NCI-H2029 (cell line): ENCODE results near the gene FFAR3.

Experiments used
- DNase-seq: peaks from one replicate; lab custom pipeline; 2025; lab: John Stamatoyannopoulos, UW

FFAR3 gene

DNA sequence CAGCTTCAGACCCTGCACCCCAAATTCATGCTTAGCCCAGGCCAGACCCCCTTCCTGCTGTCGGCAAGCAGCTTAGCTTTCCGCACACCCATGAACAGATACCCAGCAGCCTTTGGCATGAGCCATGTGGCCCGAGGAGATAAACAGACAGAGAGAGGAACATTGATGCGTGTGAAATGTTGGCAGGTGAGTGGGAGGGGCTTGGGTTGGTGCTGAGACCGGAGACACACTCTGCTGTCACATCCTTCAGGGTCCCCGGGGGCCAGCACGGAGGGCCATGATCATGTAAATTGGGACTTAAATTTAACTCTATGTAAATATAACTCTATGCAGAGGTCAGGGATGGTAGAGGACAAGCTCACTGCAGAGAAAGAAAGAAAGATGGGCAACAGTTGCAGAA is 27.8 kb upstream of the FFAR3 start:
- no peak for DNase-seq

GRCh38 chr19:35331551-35332214 is 26.6 kb upstream of the FFAR3 start:
- no peak for DNase-seq

DNA sequence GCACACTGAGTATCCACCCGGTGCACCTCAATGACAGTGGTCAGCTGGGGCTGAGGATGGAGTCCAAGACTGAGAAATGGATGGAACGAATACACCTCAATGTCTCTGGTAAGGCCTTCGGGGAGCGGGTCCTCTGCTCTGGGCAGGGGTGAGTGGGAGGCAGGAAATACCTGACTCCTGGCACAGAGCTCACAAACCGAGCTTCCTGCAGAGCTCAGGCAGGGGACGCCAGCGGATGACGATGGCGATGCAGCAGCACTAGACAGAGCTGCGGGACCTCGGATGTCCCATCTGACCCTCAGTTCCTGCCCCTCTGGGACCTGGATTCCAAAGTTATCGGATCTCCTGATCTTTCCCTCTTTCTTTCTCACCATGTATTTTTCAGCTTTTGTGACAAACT is 25.4 kb upstream of the FFAR3 start:
- no peak for DNase-seq

- DNase-seq: no peak
Observed at GRCh38 chr19:35334144-35334753, 24.0 kb upstream of the FFAR3 start.

- no peak for DNase-seq
Observed at GRCh38 chr19:35336166-35336955, 21.9 kb upstream of the FFAR3 start.

- DNase-seq: no peak
Observed at GRCh38 chr19:35337097-35337983, 20.9 kb upstream of the FFAR3 start.

GRCh38 chr19:35337984-35338296 is 20.3 kb upstream of the FFAR3 start:
- no peak for DNase-seq

- no peak for DNase-seq
Observed at GRCh38 chr19:35340431-35340830, 17.8 kb upstream of the FFAR3 start.

- no peak for DNase-seq
Observed at GRCh38 chr19:35341006-35341405, 17.3 kb upstream of the FFAR3 start.

- DNase-seq: no peak
Observed at GRCh38 chr19:35341565-35342225, 16.6 kb upstream of the FFAR3 start.

DNA sequence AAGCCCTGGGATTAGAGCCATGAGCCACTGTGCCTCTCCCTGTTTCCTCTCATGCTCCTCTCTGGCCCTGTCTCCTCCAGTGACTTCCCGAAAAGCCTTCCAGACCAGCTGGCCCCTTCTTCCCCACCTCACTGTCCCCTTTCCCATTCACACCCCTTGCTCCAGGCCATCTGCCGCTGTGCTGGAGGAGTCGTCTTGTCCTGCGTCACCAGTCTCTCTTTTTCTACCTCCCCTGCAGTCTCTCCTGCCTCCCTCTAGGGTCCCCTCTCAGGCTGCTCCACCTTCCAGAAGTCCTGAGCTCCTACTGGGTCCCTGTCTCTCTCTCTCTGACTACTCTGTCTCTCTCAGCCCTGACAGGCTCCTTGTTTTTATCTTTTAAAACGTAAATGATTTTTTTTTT is 15.8 kb upstream of the FFAR3 start:
- no peak for DNase-seq

- DNase-seq: no peak
Observed at GRCh38 chr19:35344511-35345031, 13.7 kb upstream of the FFAR3 start.

DNA sequence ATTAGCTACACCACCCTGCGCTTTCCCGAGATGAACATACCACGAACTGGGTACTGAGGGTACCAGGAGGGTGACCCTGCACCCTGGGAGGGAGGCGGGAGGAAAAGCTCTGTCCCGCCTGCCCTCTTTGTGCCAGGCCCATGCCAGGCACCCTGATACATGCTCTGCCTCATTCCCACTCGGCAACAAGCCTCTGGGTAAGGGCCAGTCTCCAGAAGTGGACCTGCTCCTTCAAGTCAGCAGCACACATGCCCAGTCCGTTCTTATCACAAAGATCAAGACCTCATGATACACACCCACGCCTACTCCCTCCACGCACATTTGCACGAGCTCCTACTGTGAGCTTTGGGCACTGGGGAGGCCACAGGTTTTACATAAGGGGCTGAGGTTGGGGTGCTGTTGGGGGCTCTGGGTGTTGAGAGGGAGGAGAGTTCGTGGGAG is 12.6 kb upstream of the FFAR3 start:
- DNase-seq: no peak

GRCh38 chr19:35346193-35347052 is 11.8 kb upstream of the FFAR3 start:
- no peak for DNase-seq

DNA sequence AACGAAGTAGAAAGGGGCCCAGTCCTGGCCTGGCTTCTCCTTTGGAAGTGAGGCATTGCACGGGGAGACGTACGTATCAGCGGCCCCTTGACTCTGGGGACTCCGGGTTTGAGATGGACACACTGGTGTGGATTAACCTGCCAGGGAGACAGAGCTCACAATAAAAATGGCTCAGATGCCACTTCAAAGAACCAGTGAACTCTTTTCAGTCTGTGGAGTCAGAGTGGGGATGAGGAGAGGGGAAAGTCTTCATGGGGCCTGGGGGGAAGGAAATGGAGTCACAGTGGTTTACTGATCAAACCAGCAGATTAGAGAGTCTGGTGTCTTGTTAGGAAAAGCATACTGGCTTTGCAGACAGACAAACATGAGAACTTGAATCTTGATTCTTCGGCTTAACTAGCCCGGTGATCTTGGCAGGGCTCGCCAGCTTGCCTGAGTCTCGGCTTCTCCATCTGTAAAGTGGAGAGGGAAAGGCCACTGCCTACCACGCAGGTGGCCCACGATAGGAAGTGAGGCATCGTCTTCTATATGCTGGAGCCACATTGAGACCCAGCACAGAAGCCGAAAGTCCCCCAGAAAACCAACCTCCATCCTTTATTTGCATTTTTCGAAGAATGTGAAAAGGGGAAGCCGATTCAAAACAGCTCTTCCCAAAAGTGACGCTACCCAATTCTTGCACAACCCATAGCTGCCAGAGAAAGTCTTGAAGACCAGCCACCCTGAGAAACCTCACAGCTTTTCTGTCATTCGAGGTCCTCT is 10.9 kb upstream of the FFAR3 start, which contains the start of gene FFAR1:
FFAR1 (plus strand) TSS at position 732 of the 759 bp plus-strand sequence. CDS start 3,650 bp downstream, outside the sequence.
- DNase-seq: no peak

GRCh38 chr19:35347930-35348298 is 10.3 kb upstream of the FFAR3 start:
- no peak for DNase-seq

- no peak for DNase-seq
Observed at GRCh38 chr19:35348911-35349611, 9.2 kb upstream of the FFAR3 start.

- DNase-seq: no peak
Observed at GRCh38 chr19:35349614-35350521, 8.4 kb upstream of the FFAR3 start.
